Measurements from ENCODE around the gene PSMB9.

The PSMB9 gene

DNA sequence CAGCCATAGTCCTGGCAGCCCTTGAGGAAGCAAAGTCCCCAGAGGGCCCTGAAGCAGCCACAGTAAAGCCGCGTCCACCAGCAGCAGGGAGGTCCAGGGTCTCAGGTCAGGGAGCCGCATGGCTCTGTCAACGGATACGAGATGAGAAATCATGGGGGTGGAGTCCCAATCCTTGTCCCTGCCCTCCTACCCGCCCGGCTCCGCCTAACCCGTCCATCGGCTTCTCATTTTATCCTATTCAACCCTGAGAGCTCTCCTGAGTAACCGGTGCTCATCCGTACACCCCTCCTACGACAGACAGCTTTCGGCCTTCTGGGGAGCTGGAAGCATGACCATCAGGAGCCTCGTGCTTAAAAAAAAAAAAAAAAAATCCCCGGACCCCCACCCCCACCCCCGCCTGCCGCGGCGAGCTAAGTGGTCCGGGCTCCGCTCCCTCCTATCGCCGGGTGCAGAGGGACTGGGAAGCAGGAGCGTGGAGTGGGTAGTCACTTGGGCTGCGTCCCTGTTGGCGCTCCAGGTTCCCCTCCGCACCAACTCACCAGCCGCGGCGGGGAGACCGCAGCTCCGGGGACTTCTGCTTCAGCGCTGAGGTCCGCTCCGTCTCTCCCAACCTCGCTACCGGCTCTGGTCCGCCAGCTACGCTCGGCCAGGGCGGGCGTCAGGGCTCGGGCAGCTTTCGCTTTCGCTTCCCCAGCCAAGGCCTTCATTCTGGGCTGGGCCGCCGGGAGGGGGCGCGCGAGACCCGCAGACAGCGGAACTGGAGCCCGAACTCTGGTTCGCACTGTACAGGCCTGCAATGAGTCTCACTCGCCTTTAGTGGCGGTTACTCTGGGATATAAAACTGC lies 15.7 kb upstream of the PSMB9 start, which contains the start of gene TAP2:
Gene TAP2 (minus strand): TSS at position 626 of the 845 bp plus-strand sequence. CDS start 506 bp downstream, at position 120.
- peak; percentile 93 to 94 for DNase-seq (ENCODE audit: low read depth in 2 of 2)
- peak; percentile 98 for TF ChIP-seq CTCF (IDR thresholded peaks at IDR 0.05; ENCODE audit: low read depth, low read length)
- peak within 1 kb of the TSS; percentile 80 to 91 for H3K4me3 ChIP-seq (replicated peaks in 1 of 2; ENCODE audit: low read depth in 2 of 2, low read length in 2 of 2)

DNA sequence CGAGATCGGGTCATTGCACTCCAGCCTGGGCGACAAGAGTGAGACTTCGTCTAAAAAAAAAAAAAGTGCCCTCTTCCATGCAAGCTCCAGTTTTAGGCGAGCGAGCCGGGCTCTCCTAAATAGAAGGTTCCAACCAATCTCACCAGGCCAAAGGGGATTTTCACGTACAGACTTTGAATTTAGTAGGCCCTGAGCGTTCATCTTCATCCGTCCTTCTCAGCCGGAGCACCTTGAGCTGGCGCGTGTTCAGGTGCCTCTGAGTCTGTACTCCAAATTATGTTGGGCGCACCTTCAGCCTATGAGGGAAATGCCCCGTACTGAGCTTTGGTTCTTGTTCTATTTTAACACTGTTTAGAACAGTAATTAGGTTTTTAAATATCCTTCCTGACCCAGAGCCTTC lies 14.6 kb upstream of the PSMB9 start:
- no peak for TF ChIP-seq CTCF (IDR thresholded peaks at IDR 0.05; ENCODE audit: low read depth, low read length)
- no peak overlapping the region for H3K4me3 ChIP-seq (replicated peaks in 1 of 2; ENCODE audit: low read depth in 2 of 2, low read length in 2 of 2)
- no peak for DNase-seq (ENCODE audit: low read depth in 2 of 2)

GRCh38 chr6:32840604-32841246 lies 13.3 kb upstream of the PSMB9 start:
- DNase-seq (ENCODE audit: low read depth in 2 of 2) = no peak
- no peak for TF ChIP-seq CTCF (IDR thresholded peaks at IDR 0.05; ENCODE audit: low read depth, low read length)
- H3K4me3 ChIP-seq (replicated peaks in 1 of 2; ENCODE audit: low read depth in 2 of 2, low read length in 2 of 2) = no peak overlapping the region

- H3K4me3 ChIP-seq (replicated peaks in 1 of 2; ENCODE audit: low read depth in 2 of 2, low read length in 2 of 2) = no peak overlapping the region
- DNase-seq (ENCODE audit: low read depth in 2 of 2) = no peak
Observed at GRCh38 chr6:32842021-32842650, 11.9 kb upstream of the PSMB9 start.

DNA sequence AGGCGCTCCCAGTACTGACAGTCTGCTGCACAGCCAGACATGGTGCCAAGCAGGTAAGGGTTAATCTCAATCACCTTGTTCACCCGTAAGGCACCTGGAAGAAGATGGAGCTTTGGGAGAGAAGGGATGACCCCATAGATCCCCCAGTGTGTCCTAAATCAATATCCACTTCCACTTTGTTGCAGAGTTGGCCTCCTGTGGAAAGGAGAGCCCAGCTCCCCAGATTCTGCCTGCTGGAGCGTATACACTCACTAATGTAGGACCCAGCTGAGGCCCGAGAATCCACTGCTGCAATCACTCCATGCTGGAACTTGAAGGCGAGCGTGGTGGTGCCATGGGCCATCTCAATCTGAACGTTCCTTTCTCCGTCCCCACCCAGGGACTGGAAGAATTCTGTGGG lies 11.3 kb upstream of the PSMB9 start:
- no peak for TF ChIP-seq CTCF (IDR thresholded peaks at IDR 0.05; ENCODE audit: low read depth, low read length)
- DNase-seq (ENCODE audit: low read depth in 2 of 2) = no peak
- H3K4me3 ChIP-seq (replicated peaks in 1 of 2; ENCODE audit: low read depth in 2 of 2, low read length in 2 of 2) = no peak overlapping the region

More at GRCh38 chr6:32842021-32842650, 11.9 kb upstream of the PSMB9 start:
- TF ChIP-seq CTCF (IDR thresholded peaks at IDR 0.05; ENCODE audit: low read depth, low read length) = no peak

- H3K4me3 ChIP-seq (replicated peaks in 1 of 2; ENCODE audit: low read depth in 2 of 2, low read length in 2 of 2) = peak overlapping the region; percentile 69 to 92
- no peak for TF ChIP-seq CTCF (IDR thresholded peaks at IDR 0.05; ENCODE audit: low read depth, low read length)
- peak in 1 of 2 donors; percentile 15 for DNase-seq (ENCODE audit: low read depth in 2 of 2)
Observed at GRCh38 chr6:32843331-32843978, 10.5 kb upstream of the PSMB9 start.
